Measurements from ENCODE around the gene ERCC6L.
A peak's percentile ranks its signal among the peaks of the same experiment; 100 is the strongest.

Gene ERCC6L, protein sequence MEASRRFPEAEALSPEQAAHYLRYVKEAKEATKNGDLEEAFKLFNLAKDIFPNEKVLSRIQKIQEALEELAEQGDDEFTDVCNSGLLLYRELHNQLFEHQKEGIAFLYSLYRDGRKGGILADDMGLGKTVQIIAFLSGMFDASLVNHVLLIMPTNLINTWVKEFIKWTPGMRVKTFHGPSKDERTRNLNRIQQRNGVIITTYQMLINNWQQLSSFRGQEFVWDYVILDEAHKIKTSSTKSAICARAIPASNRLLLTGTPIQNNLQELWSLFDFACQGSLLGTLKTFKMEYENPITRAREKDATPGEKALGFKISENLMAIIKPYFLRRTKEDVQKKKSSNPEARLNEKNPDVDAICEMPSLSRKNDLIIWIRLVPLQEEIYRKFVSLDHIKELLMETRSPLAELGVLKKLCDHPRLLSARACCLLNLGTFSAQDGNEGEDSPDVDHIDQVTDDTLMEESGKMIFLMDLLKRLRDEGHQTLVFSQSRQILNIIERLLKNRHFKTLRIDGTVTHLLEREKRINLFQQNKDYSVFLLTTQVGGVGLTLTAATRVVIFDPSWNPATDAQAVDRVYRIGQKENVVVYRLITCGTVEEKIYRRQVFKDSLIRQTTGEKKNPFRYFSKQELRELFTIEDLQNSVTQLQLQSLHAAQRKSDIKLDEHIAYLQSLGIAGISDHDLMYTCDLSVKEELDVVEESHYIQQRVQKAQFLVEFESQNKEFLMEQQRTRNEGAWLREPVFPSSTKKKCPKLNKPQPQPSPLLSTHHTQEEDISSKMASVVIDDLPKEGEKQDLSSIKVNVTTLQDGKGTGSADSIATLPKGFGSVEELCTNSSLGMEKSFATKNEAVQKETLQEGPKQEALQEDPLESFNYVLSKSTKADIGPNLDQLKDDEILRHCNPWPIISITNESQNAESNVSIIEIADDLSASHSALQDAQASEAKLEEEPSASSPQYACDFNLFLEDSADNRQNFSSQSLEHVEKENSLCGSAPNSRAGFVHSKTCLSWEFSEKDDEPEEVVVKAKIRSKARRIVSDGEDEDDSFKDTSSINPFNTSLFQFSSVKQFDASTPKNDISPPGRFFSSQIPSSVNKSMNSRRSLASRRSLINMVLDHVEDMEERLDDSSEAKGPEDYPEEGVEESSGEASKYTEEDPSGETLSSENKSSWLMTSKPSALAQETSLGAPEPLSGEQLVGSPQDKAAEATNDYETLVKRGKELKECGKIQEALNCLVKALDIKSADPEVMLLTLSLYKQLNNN

DNA sequence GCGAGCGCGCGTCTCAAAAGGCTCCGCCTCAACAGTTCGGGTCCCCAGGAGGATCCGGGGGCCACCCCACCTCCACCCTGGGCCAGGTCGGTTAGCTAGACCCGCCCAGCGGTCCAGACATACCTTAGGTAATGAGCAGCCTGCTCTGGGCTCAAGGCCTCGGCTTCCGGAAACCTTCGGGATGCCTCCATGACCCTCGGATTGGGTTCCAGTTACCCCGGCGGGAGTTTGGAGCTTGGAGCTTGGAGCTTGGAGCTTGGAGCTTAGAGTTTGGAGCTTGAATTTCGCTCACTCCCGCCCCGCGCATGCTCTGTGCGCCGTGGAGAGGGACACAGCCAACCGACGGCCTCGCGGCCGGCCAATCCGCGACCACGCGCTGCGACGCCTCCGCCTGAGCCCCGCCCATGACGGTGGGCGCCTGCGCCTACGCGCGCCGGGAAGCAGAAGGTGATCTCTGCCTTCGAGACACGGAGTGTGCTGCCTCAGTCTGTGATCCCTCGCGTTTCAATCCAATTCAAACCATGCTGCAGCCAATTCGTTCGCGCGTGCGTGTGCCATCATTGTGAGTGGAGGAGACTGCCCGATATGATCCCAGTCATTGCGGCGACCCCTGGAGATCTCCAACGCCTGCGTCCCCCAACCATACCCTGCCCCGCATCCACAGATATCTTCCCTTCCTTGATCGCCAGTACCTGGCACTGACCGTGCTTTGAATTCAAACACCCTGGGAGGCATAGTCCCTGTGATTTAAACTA is at the start of gene ERCC6L:
ERCC6L (minus strand) TSS at position 307 of the 755 bp plus-strand sequence; CDS start at position 191, 116 bp downstream.
- Mint-ChIP-seq H3K4me1 (ENCODE audit: low read depth) (peaks cover 20% of the 10 kb centered on the region), H3K4me3 (peak within 1 kb of the TSS; percentile 85), H3K36me3 (ENCODE audit: low read depth) (peaks cover 14% of the 10 kb centered on the region), H3K9me3 (no peaks in the 10 kb centered on the region), H3K27me3 (peaks cover 6% of the 10 kb centered on the region), H3K27ac (peak within 1 kb of the TSS; percentile 82)
- peak; percentile 88 for DNase-seq

DNA sequence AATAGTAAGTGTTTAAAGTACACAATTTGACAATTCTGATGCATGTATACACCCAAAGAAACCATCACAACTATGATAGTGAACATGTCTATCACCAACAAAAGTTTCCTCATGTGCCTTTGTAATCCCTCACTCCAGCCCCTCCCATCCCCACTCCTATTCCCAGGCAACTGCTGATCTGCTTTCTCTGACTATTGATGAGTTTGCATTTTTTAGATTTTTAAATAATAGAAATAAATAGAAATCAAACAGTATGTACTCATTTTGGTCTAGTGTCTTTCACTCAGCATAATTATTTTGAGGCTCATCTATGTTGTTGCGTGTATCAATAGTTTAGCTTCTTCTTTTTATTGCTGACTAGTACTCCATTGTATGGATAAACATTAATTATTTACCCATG is 43.5 kb upstream of the ERCC6L start:
- Mint-ChIP-seq H3K36me3 (ENCODE audit: low read depth) (no peaks in the 10 kb centered on the region), H3K9me3 (no peaks in the 10 kb centered on the region), H3K27ac (no peak overlapping the region), H3K27me3 (peaks cover 38% of the 10 kb centered on the region), H3K4me3 (no peak overlapping the region), H3K4me1 (ENCODE audit: low read depth) (peaks cover 3% of the 10 kb centered on the region)
- no peak for DNase-seq

DNA sequence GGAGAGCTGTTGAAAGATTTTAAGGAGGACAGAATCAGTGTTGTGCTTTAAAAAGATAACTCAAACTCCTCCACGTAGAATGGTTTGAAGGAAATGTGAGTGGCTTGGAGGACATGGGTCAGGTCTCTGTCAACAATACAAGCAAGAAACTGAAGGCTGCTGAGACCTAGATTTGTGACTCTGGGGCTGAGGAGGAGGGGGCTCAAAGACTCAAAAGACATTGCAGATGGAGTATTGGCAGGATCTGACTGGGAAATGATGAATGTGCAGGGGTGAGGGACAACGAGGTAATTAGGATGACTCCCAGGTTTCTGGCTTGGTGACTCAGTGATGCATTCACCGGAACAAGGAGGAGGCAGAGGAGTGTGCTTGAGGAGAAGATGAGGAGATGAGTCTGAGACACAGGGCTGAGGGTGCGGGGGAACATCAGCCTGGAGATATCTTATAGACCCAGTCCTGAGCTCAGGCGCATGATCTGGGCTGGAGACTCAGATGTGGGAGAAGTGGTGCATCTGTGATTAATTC is 41.6 kb upstream of the ERCC6L start:
- no peak for DNase-seq
- peaks cover 24% of the 10 kb centered on the region for H3K27me3 Mint-ChIP-seq
- peaks cover 18% of the 10 kb centered on the region for H3K36me3 Mint-ChIP-seq (ENCODE audit: low read depth)
- no peaks in the 10 kb centered on the region for H3K9me3 Mint-ChIP-seq
- H3K4me3 Mint-ChIP-seq: no peak overlapping the region
- no peak overlapping the region for H3K27ac Mint-ChIP-seq
- peaks cover 9% of the 10 kb centered on the region for H3K4me1 Mint-ChIP-seq (ENCODE audit: low read depth)

DNA sequence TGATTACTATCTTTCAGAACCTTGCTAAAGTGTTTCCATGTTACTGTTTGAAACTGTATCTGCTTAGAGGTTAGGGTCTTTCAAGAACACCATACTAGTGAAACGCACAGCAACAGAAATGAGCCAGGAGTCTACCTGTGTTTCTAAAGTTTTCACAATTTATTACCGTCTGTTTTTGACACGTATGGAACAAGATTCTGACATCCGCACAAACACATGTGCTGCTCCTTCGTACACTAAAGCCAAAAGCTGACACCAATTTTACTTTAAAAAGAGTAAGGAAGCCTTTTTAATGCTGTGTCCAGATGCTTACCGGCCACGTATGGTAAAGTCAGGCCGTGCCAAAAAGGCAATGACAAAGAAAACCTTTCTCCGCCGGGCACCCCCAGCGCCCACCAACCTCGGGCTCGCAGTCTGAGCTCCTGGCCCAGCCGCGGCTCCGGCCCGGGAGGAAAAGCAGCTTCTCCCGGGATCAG is 37.7 kb upstream of the ERCC6L start:
- Mint-ChIP-seq H3K36me3 (ENCODE audit: low read depth) (peaks cover 56% of the 10 kb centered on the region), H3K27me3 (peaks cover 21% of the 10 kb centered on the region), H3K9me3 (no peaks in the 10 kb centered on the region), H3K27ac (peak overlapping the region; percentile 97), H3K4me1 (ENCODE audit: low read depth) (peaks cover 47% of the 10 kb centered on the region), H3K4me3 (peak overlapping the region; percentile 94)
- DNase-seq: no peak

DNA sequence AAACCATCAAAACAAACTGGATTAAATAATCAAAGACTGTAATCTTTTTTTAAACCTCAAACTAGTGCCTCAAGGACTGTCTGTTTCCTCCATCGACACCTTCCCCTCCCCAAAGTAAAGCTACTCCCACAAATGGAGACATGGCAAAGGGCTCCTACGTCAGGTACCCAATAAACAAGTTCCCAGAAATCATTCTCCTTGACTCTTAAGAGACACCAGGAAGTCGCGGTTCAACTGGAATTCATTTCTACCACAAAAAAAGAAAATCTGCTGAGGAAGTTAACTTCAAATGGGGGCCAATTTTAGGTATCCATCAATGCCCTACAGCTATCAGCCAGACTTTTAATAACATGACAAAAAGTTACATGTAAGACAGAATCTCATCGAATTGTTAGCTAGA is 35.7 kb upstream of the ERCC6L start:
- Mint-ChIP-seq H3K27me3 (peaks cover 12% of the 10 kb centered on the region), H3K4me3 (peak overlapping the region; percentile 94), H3K36me3 (ENCODE audit: low read depth) (peaks cover 75% of the 10 kb centered on the region), H3K27ac (peak overlapping the region; percentile 97), H3K9me3 (no peaks in the 10 kb centered on the region), H3K4me1 (ENCODE audit: low read depth) (peaks cover 64% of the 10 kb centered on the region)
- DNase-seq: no peak

DNA sequence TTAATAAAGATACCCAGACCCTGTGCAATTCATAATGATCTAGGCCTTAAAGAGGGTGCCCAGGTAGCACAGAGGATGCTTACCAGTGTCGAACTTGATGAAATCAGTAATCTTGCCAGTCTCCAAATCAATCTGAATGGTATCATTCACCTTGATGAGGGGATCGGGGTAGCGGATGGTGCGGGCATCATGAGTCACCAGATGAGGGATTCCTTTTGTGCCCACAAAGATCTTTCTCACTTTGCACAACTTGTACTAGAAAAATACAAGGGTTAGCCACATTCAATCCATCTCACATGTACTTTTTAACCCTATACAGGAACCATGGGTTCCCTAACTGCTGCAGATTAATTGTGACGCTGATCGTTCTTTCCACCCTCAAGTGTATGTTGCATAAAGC is 34.9 kb upstream of the ERCC6L start:
- peak overlapping the region; percentile 94 for H3K4me3 Mint-ChIP-seq
- peaks cover 4% of the 10 kb centered on the region for H3K27me3 Mint-ChIP-seq
- H3K4me1 Mint-ChIP-seq (ENCODE audit: low read depth): peaks cover 70% of the 10 kb centered on the region
- H3K9me3 Mint-ChIP-seq: no peaks in the 10 kb centered on the region
- DNase-seq: no peak
- peak overlapping the region; percentile 97 for H3K27ac Mint-ChIP-seq
- H3K36me3 Mint-ChIP-seq (ENCODE audit: low read depth): peaks cover 83% of the 10 kb centered on the region

DNA sequence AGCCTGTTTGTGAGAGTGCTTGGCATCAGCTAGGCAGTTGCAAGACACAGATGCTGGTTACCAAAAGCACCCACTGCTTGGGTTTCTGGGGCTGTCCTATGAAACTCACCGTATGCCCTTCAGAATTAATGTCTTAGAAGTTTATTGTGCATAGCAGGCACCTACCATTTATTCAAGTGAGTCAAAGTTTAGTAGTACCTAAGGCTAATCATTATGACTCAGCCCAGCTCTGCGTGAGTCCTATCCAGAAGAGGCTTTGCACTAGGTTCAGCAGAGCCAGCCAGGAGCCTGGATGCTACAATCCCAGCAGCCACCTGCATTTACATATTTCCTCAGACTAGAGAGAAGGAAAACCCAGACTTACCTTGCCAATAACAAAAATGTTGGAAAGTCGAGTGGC is 34.0 kb upstream of the ERCC6L start:
- peaks cover 92% of the 10 kb centered on the region for H3K36me3 Mint-ChIP-seq (ENCODE audit: low read depth)
- peaks cover under 1% of the 10 kb centered on the region for H3K27me3 Mint-ChIP-seq
- H3K27ac Mint-ChIP-seq: peak overlapping the region; percentile 97
- H3K4me3 Mint-ChIP-seq: peak overlapping the region; percentile 94
- no peak for DNase-seq
- H3K9me3 Mint-ChIP-seq: no peaks in the 10 kb centered on the region
- H3K4me1 Mint-ChIP-seq (ENCODE audit: low read depth): peaks cover 74% of the 10 kb centered on the region

DNA sequence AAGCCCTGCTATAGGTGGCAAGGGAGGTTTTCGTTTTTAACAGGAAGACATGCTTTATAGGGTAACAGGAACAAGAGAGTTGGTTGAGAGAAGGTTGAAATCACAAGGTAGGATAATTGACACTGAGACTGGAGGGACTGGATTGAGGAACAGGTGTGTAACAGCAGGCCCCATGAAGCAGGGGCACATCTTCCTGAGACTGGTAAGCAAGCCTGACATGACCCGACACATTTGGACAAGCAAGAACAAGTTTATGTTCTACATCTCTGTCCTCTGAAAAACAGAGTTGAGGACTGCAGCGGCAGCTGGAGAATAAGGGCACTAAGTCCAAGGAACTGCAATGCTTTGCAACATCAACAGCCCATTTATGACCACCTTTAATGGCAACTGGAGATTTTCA is 33.0 kb upstream of the ERCC6L start:
- no peaks in the 10 kb centered on the region for H3K27me3 Mint-ChIP-seq
- H3K9me3 Mint-ChIP-seq: no peaks in the 10 kb centered on the region
- H3K4me1 Mint-ChIP-seq (ENCODE audit: low read depth): peaks cover 71% of the 10 kb centered on the region
- peak overlapping the region; percentile 97 for H3K27ac Mint-ChIP-seq
- H3K36me3 Mint-ChIP-seq (ENCODE audit: low read depth): peaks cover 97% of the 10 kb centered on the region
- DNase-seq: no peak
- H3K4me3 Mint-ChIP-seq: peak overlapping the region; percentile 94

DNA sequence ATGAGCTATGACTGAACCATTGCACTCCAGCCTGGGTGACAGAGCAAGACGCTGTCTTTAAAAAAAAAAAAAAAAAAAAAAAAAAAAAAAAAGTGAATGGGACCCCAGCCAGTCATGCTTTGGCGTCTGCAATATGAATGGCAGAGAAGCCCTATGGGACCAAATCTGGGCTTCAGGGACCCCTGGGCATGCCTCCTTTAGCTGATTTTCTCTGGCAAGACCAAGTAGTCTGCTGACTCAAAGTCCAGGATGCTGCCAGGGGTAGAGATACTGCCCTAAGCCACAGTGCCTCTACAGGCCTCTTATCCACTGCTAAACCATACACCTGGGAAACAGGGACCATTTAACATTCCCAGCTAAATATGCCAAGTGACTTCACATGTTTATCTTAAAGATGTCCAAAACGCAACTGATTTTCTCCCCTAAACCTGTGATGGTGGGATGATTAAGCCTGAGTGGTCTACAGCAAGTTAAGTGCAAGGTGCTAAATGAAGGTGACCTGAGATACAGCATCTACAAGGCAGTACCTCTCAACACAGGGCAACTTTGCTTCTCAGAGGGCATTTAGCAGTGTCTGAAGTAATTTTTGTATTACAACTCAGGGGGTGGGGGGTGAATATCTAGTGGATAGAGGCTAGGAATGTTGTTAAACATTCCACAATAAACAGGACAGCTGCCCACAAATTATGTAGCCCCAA is 32.4 kb upstream of the ERCC6L start:
- peaks cover 95% of the 10 kb centered on the region for H3K36me3 Mint-ChIP-seq (ENCODE audit: low read depth)
- peak overlapping the region; percentile 97 for H3K27ac Mint-ChIP-seq

DNA sequence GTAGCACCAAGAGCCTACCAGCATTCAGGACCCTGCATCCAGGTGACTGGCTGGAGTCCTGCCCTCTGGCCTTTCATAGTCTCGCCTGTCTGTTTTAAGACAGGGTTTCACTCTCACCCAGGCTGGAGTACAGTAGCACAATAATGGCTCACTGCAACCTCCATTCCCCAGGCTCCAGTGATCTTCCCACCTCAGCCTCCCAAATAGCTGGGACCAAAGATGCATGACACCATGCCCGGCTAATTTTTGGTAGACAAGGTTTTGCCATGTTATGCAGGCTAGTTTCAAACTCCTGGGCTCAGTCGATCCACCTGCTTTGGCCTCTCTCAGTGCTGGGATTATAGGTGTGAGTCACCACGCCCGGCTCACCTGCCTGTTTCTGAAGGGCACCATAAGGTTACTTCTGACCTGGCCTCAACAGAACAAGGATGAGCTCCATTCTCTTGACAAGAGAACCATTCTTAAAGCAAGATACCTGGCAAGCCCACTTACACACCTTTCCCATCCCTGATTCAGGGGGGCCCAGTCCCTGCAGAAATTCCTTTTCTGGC is 31.6 kb upstream of the ERCC6L start:
- no peaks in the 10 kb centered on the region for H3K27me3 Mint-ChIP-seq

More for the DNA sequence above, 32.4 kb upstream of the ERCC6L start:
- H3K9me3 Mint-ChIP-seq: no peaks in the 10 kb centered on the region
- H3K4me1 Mint-ChIP-seq (ENCODE audit: low read depth): peaks cover 71% of the 10 kb centered on the region
- peak overlapping the region; percentile 94 for H3K4me3 Mint-ChIP-seq
- H3K27me3 Mint-ChIP-seq: no peaks in the 10 kb centered on the region
- DNase-seq: no peak

DNA sequence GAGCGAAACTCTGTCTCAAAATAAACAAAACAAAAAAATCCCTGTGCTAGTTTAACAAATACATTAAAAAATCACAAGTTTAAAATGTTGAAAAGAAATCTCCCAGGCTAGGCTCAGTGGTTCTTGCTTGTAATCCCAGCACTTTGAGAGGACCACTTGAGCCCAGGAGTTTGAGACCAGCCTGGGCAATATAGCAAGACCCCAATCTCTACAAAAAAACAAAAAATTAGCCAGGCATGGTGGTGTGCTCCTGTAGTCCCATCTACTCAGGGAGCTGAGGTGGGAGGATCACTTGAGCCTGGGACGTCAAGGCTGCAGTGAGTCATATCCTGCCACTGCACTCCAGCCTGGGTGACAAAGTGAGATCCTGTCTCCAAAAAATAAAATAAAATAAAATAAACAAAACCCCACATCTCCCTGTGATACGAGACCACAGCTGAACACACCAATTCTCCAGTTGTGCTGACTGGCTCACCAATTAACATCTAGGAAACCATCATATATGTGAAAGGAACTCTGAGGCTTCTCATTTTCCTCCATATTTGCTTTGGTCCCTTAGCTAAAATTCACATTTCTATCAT is 30.9 kb upstream of the ERCC6L start:
- H3K4me3 Mint-ChIP-seq: peak overlapping the region; percentile 57
- H3K36me3 Mint-ChIP-seq (ENCODE audit: low read depth): peaks cover 85% of the 10 kb centered on the region

More for the DNA sequence above, 31.6 kb upstream of the ERCC6L start:
- H3K4me3 Mint-ChIP-seq: no peak overlapping the region
- H3K36me3 Mint-ChIP-seq (ENCODE audit: low read depth): peaks cover 89% of the 10 kb centered on the region
- peaks cover 67% of the 10 kb centered on the region for H3K4me1 Mint-ChIP-seq (ENCODE audit: low read depth)
- peak overlapping the region; percentile 92 for H3K27ac Mint-ChIP-seq
- no peak for DNase-seq
- no peaks in the 10 kb centered on the region for H3K9me3 Mint-ChIP-seq

DNA sequence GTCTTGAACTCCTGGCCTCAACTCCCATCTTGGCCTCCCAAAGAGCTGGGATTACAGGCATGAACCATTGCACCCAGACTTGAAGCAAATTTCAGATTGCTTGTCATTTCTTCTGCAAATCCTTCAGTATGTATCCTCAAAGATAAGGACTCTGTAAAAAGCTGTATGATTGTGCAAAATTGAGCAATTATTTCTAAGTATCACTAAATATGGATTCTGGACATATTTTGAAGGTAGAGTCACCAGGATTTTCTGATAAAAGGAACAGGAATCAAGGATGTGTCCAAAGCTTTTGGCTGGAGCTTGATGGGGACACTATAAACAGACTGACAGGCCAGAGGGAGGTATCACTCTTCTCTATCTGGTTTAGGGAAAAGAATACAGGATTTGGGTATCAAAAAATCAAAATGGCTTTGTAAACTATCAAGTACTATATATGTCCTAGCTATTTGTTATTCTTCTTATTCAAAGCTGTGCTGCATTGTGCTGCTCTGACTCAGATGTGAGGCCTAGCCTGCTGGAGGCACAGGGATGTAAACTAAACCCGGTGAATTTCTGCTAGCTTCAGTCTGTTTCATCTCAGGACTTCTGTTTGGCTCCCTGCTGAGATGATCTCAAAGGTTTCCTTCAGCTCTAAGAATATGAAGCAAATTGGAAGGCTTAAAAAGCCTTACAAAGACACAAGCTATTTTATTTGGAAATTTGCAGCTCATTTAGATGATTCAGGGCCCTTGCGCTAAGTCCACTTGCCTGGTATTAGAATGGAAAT is 30.0 kb upstream of the ERCC6L start:
- Mint-ChIP-seq H3K4me1 (ENCODE audit: low read depth) (peaks cover 51% of the 10 kb centered on the region), H3K4me3 (no peak overlapping the region), H3K27me3 (no peaks in the 10 kb centered on the region), H3K36me3 (ENCODE audit: low read depth) (peaks cover 75% of the 10 kb centered on the region), H3K27ac (peak overlapping the region; percentile 92), H3K9me3 (no peaks in the 10 kb centered on the region)
- DNase-seq: no peak

More for the DNA sequence above, 30.9 kb upstream of the ERCC6L start:
- Mint-ChIP-seq H3K27ac (peak overlapping the region; percentile 92), H3K4me1 (ENCODE audit: low read depth) (peaks cover 61% of the 10 kb centered on the region), H3K9me3 (no peaks in the 10 kb centered on the region), H3K27me3 (no peaks in the 10 kb centered on the region)
- no peak for DNase-seq
